HT-29 (cell line): ENCODE data around the gene ANKRD44. TPM values are rescaled to one million over a fixed set of nuclear protein-coding genes. Genes with fewer than 3 reads are reported as not detected.
A peak's percentile ranks its signal among the peaks of the same experiment; 100 is the strongest.

Experiments used
- DNase-seq: peaks from one replicate; pipeline ENCODE4 v3.0.0-alpha.2; 2015; ENCODE audit warnings: low spot score
- total RNA-seq: library from RNA; depleted of rRNA; stranded (reverse); fragments of >200 nt; shearing (Covaris generic); gene quantifications from 2 replicates; pipeline ENCODE4 v1.2.3, GENCODE V29; 2014

ANKRD44 gene
- total RNA-seq, 1 experiment from 2014 or later: 2.8 TPM

GRCh38 chr2:197322143-197322542 is 11.6 kb upstream of the ANKRD44 start:
- DNase-seq: no peak

DNA sequence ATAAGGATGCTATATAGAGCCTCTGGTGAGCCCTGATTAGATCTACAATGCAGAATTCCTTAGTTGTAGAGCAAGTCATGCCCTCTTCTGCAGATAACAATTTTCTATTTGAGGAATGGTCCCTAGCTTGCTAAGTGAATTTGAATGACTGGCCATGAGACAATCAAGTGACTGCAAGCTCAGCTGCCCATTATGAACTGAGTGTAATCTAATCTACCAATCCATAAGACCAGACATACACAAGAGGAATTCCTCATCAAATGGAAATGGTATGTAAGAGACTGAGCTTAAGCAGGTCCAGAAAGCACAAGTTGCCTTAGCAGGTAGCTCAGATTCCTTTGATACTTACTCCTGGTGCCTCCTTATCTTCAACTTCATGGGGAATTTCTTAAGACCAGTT is 4.8 kb upstream of the ANKRD44 start:
- no peak for DNase-seq

- no peak for DNase-seq
Measured at GRCh38 chr2:197312186-197312585, 1.6 kb upstream of the ANKRD44 start.

DNA sequence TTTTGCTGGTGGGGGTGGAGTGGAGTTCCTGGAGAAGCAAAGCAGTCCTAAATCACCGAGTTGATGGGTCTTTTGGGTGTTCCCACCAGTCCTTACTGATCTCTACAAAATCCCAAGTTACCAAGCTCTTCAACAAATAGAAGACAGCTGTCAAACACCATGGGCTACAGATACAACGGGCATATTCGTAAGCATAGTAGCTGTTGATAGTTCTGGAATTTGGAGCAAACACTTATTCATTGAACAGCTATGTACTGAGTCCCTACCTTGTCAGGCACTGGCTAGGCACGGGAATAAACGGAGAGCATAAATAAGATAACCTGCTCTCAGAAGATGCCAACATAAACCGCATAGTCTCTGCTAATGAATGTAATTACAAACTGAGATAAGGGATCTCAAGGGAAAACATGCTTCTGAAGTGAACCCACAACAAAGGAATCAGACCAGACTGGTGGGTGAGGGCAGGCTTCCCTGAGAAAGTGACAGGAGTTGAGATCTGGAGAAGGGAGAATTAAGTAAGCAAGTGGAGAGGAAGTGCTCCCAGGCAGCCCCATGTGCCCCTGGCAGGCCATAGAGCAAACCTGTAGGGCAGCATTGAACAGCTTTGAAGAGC is 947 bp upstream of the ANKRD44 start:
- peak; percentile 32 for DNase-seq

DNA sequence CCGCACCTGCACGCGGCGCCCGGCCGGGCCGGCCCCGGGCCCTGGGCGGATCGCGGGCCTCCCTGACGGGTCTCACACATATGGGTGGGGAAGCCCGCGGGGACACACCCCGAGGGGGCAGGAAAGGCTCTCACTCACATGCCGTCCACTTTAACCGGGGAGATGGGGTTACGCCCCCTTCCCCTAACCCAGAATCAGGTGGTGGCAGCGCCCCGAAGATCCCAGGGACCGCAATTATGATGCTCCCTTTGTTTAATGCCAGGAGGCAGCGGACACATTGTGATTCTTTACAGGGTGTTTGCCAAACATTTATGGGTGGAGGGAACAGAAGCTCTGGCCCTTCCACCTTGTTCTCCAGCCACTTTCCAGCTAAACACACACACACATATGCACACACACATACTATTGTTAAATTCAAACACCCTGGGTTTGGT is 424 bp upstream of the ANKRD44 start:
- peak; percentile 34 for DNase-seq

GRCh38 chr2:197309691-197310231 is 819 bp downstream of the ANKRD44 start:
- no peak for DNase-seq

DNA sequence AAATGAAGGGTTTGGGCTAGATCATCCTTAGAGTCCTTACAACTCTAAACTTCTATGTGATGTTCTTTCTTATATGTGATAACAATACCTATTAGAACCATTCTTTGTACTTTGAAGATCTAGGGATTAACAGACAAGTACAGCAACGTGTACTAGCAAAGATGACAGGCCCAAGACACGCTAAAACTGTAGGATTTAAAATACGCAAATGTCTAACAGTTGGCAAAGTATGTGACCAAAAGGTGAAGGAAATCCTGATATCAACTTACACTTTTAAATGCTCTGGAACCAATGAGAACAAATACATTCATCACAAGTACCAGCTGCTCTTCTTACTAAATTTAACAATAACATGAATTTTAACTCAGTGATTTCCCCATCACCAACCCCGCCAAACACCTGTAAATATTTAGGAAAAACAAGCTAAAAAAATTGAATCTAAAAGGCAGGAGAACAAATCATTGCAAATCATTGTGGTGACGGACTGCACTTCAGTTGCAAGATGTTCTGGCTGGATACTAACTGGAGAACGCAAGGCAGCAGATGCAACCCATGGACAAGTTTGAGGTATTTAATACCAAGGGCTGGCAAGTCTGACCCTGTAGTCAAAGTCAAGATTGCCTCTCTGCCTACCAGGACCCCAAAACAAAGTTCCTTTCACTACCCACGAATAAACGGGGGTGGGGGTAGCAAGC is 1.4 kb downstream of the ANKRD44 start:
- DNase-seq: no peak

DNA sequence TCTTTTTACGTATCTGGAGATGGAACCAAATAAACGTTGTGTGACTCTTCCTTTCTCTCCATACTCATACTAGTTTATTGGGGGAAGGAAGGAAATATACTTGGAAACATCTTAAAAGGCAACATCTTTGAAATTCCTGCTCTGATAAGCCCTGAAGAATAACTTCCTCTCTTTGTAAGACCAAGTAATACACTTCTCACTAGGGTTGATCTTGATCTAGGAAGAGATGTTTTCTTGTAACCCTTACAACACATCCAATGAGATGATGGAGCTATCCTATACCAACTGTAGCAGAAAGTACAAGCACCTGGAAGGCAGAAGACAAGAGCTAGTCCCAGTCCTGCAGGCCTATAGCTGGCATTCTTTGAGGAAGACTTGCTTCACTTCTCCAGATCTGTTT is 2.0 kb downstream of the ANKRD44 start:
- DNase-seq: no peak

- no peak for DNase-seq
Measured at GRCh38 chr2:197307933-197308521, 2.6 kb downstream of the ANKRD44 start.

DNA sequence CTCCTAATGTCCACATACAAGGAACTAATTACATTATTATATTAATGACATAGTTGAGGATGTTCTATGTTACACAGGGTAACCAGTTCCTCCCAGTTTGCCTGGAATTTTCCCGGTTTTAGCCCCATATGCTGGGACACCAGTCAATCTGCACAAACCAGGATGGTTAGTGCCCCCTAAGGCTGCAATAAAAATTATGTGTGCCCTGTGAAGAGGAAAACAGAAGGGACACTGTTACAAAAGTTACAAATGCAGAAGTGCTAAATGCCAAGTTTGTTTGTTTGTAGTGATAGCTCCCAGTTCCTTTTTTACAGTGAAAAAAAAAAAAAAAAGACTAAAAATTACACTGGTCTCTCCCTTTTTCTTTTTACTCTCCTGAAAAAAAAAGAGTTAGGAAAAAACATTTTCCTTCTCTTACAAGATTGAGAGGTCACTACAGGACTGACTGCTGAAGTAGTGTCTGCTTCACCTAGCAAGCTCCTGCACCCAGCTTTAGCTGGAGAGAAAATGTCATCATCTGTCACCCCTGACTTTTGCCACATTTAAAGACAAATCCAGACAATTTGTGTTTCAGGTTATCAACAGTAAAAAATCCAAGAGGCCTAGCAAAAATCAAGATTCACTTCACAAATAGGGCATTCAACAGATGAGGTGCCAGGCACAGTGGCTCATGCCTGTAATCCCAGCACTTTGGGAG is 3.2 kb downstream of the ANKRD44 start:
- no peak for DNase-seq

- no peak for DNase-seq
Measured at GRCh38 chr2:197306696-197307040, 3.9 kb downstream of the ANKRD44 start.

GRCh38 chr2:197306024-197306695 is 4.4 kb downstream of the ANKRD44 start:
- no peak for DNase-seq

- DNase-seq: no peak
Measured at GRCh38 chr2:197304556-197305011, 6.0 kb downstream of the ANKRD44 start.

DNA sequence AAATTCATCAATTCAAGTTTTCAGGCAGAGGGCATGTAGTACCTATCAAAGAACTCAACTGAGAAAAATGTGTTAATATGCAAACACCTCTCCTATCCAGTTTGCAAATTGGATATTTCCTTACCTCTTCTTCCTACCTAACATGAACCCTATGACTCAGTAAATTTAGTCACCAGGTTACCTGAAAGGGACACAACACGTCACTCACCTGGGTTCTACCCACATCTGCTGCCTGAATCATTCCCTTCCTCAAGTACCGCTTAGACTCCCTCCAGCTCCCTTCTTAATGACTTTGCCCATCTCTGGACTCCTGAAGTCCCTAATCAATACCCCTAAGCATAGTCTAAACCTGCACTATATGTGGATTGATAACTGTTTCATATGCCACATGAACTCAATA is 10.4 kb downstream of the ANKRD44 start:
- DNase-seq: no peak

- no peak for DNase-seq
Measured at GRCh38 chr2:197298609-197299008, 12.0 kb downstream of the ANKRD44 start.

- no peak for DNase-seq
Measured at GRCh38 chr2:197297772-197298318, 12.7 kb downstream of the ANKRD44 start.

GRCh38 chr2:197297266-197297665 is 13.3 kb downstream of the ANKRD44 start:
- no peak for DNase-seq

- no peak for DNase-seq
Measured at GRCh38 chr2:197296835-197297234, 13.7 kb downstream of the ANKRD44 start.

DNA sequence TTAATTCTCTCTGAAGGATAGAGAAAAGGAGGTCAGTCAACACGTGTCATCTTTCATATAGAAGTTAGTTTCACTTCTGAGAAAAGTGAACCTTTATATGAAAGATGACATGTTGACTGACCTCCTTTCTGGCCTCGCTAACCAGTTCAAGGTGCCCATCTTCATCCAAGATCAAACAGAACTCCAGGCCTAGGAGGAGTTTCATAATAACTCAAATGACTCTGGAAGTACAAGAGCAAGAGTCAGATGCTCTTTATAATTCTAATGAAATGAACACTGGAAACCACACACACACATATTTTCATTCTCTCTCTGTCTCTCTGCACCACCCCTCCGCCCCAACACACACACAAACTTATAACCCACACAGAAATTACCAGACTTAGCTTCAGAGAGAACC is 16.3 kb downstream of the ANKRD44 start:
- no peak for DNase-seq

- no peak for DNase-seq
Measured at GRCh38 chr2:197293252-197294007, 17.1 kb downstream of the ANKRD44 start.

- DNase-seq: no peak
Measured at GRCh38 chr2:197292619-197293018, 18.0 kb downstream of the ANKRD44 start.
